Measurements from ENCODE around the gene UXS1.
"Not testable (repeated sequence)": the region's sequence is repeated elsewhere in the genome, so short reads cannot be mapped to it uniquely, and the experiment has no call there.

The UXS1 gene

GRCh38 chr2:106193977-106194778 lies at the start of gene UXS1:
Gene UXS1, minus strand, starts transcription at chr2:106194301. Its CDS starts 60 bp downstream, at chr2:106194241.
- H3K27ac ChIP-seq: peak within 1 kb of the TSS; percentile 82
- DNase-seq (ENCODE audit: low read depth, low spot score): peak; percentile 80

GRCh38 chr2:106239491-106239890 lies 45.4 kb upstream of the UXS1 start:
- not testable (repeated sequence) for H3K27ac ChIP-seq; DNase-seq (ENCODE audit: low read depth, low spot score)

GRCh38 chr2:106235392-106235791 lies 41.3 kb upstream of the UXS1 start:
- H3K27ac ChIP-seq; DNase-seq (ENCODE audit: low read depth, low spot score): not testable (repeated sequence)

GRCh38 chr2:106233350-106233706 lies 39.2 kb upstream of the UXS1 start:
- DNase-seq (ENCODE audit: low read depth, low spot score): no peak
- no peak overlapping the region for H3K27ac ChIP-seq

GRCh38 chr2:106232638-106233349 lies 38.7 kb upstream of the UXS1 start:
- no peak overlapping the region for H3K27ac ChIP-seq
- no peak for DNase-seq (ENCODE audit: low read depth, low spot score)

- no peak for DNase-seq (ENCODE audit: low read depth, low spot score)
- H3K27ac ChIP-seq: no peak overlapping the region
Observed at GRCh38 chr2:106223347-106223746, 29.2 kb upstream of the UXS1 start.

- H3K27ac ChIP-seq; DNase-seq (ENCODE audit: low read depth, low spot score): not testable (repeated sequence)
Observed at GRCh38 chr2:106222057-106222456, 28.0 kb upstream of the UXS1 start.

- no peak overlapping the region for H3K27ac ChIP-seq
- no peak for DNase-seq (ENCODE audit: low read depth, low spot score)
Observed at GRCh38 chr2:106219813-106220212, 25.7 kb upstream of the UXS1 start.

- not testable (repeated sequence) for DNase-seq (ENCODE audit: low read depth, low spot score); H3K27ac ChIP-seq
Observed at GRCh38 chr2:106219157-106219556, 25.1 kb upstream of the UXS1 start.

GRCh38 chr2:106208874-106209273 lies 14.8 kb upstream of the UXS1 start:
- no peak overlapping the region for H3K27ac ChIP-seq
- no peak for DNase-seq (ENCODE audit: low read depth, low spot score)

- no peak overlapping the region for H3K27ac ChIP-seq
- no peak for DNase-seq (ENCODE audit: low read depth, low spot score)
Observed at GRCh38 chr2:106208399-106208798, 14.3 kb upstream of the UXS1 start.

GRCh38 chr2:106207246-106207645 lies 13.1 kb upstream of the UXS1 start:
- no peak for DNase-seq (ENCODE audit: low read depth, low spot score)
- no peak overlapping the region for H3K27ac ChIP-seq

- no peak for DNase-seq (ENCODE audit: low read depth, low spot score)
- no peak overlapping the region for H3K27ac ChIP-seq
Observed at GRCh38 chr2:106205488-106205887, 11.4 kb upstream of the UXS1 start.

- not testable (repeated sequence) for H3K27ac ChIP-seq; DNase-seq (ENCODE audit: low read depth, low spot score)
Observed at GRCh38 chr2:106204551-106204950, 10.4 kb upstream of the UXS1 start.

- no peak overlapping the region for H3K27ac ChIP-seq
- DNase-seq (ENCODE audit: low read depth, low spot score): no peak
Observed at GRCh38 chr2:106201661-106202060, 7.6 kb upstream of the UXS1 start.

GRCh38 chr2:106197878-106198277 lies 3.8 kb upstream of the UXS1 start:
- DNase-seq (ENCODE audit: low read depth, low spot score): no peak
- H3K27ac ChIP-seq: no peak overlapping the region

GRCh38 chr2:106195981-106196380 lies 1.9 kb upstream of the UXS1 start:
- no peak for DNase-seq (ENCODE audit: low read depth, low spot score)
- H3K27ac ChIP-seq: no peak overlapping the region

GRCh38 chr2:106195456-106195855 lies 1.4 kb upstream of the UXS1 start:
- no peak for DNase-seq (ENCODE audit: low read depth, low spot score)
- H3K27ac ChIP-seq: no peak overlapping the region

GRCh38 chr2:106193690-106193976 lies 468 bp downstream of the UXS1 start:
- H3K27ac ChIP-seq: peak overlapping the region; percentile 82
- DNase-seq (ENCODE audit: low read depth, low spot score): no peak

- peak overlapping the region; percentile 82 for H3K27ac ChIP-seq
- peak; percentile 62 for DNase-seq (ENCODE audit: low read depth, low spot score)
Observed at GRCh38 chr2:106192752-106193689, 1.1 kb downstream of the UXS1 start.

- no peak for DNase-seq (ENCODE audit: low read depth, low spot score)
- H3K27ac ChIP-seq: no peak overlapping the region
Observed at GRCh38 chr2:106191511-106192016, 2.5 kb downstream of the UXS1 start.
